ENCODE measurements around the gene FLNB. TPM values are rescaled to one million over a fixed set of nuclear protein-coding genes. Genes with fewer than 3 reads are reported as not detected.

FLNB gene
- total RNA-seq, 1 donor from 2014 or later = 521 TPM

GRCh38 chr3:58084788-58085543 lies 76.7 kb downstream of the FLNB start:
- Histone ChIP-seq H2AFZ (ENCODE audit: low read depth, low read length) (no peak overlapping the region), H3K4me2 (ENCODE audit: low read length) (no peak overlapping the region), H3K9ac (ENCODE audit: low read length) (no peak overlapping the region), H3K4me3 (ENCODE audit: insufficient read depth, low read depth, low read length) (no peak overlapping the region), H3K4me1 (ENCODE audit: insufficient read depth, low read length) (peaks cover 13% of the 10 kb centered on the region), H3K27ac (ENCODE audit: low read depth, low read length) (no peak overlapping the region), H3K79me2 (ENCODE audit: insufficient read depth, low read length) (peaks cover 58% of the 10 kb centered on the region), H3K27me3 (ENCODE audit: insufficient read depth, low read length) (no peaks in the 10 kb centered on the region), H3K9me3 (ENCODE audit: insufficient read depth, low read depth, low read length) (no peaks in the 10 kb centered on the region), H4K20me1 (ENCODE audit: insufficient read depth, low read length) (peaks cover 25% of the 10 kb centered on the region), H3K36me3 (ENCODE audit: insufficient read depth, low read length) (peaks cover 17% of the 10 kb centered on the region)
- FAIRE-seq (no peak), DNase-seq (ENCODE audit: low read depth) (no peak)
- Mint-ChIP-seq H3K4me1 (ENCODE audit: low read depth, unreplicated experiment) (peaks cover 38% of the 10 kb centered on the region), H3K27me3 (ENCODE audit: low read depth, unreplicated experiment) (no peaks in the 10 kb centered on the region), H3K36me3 (ENCODE audit: low read depth, unreplicated experiment) (peaks cover 10% of the 10 kb centered on the region), H3K4me3 (ENCODE audit: unreplicated experiment) (peak overlapping the region; percentile 11), H3K27ac (ENCODE audit: unreplicated experiment) (peak overlapping the region; percentile 58), H3K9me3 (ENCODE audit: unreplicated experiment) (no peaks in the 10 kb centered on the region)
- TF ChIP-seq, protein P1, sequence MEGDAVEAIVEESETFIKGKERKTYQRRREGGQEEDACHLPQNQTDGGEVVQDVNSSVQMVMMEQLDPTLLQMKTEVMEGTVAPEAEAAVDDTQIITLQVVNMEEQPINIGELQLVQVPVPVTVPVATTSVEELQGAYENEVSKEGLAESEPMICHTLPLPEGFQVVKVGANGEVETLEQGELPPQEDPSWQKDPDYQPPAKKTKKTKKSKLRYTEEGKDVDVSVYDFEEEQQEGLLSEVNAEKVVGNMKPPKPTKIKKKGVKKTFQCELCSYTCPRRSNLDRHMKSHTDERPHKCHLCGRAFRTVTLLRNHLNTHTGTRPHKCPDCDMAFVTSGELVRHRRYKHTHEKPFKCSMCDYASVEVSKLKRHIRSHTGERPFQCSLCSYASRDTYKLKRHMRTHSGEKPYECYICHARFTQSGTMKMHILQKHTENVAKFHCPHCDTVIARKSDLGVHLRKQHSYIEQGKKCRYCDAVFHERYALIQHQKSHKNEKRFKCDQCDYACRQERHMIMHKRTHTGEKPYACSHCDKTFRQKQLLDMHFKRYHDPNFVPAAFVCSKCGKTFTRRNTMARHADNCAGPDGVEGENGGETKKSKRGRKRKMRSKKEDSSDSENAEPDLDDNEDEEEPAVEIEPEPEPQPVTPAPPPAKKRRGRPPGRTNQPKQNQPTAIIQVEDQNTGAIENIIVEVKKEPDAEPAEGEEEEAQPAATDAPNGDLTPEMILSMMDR (IDR thresholded peaks at IDR 0.05; ENCODE audit: insufficient read depth, low read depth, low read length) = no peak
- no peak for TF ChIP-seq EZH2 (IDR thresholded peaks at IDR 0.05; ENCODE audit: insufficient read depth, low read length)

DNA sequence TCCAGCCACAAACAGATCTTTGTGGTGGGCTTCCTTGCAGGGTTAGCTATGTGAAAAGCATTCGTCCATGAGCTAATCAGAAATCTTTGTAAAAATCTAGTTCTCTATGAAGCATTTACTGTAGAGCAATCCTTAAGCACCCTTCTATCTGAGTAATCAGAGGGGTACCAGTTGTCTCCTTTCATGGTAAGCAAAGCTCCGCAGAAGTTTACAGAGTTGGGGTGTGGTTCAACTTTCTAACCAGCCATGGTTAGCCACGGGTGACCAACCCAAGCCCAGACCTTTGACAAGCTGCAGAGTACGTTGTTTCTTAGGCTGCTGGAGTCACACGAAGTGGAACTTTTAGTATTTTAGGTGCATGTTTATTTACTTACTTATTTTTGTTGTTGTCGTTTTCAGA lies 77.4 kb downstream of the FLNB start:
- no peak for TF ChIP-seq EZH2 (IDR thresholded peaks at IDR 0.05; ENCODE audit: insufficient read depth, low read length)
- TF ChIP-seq, protein P1 (IDR thresholded peaks at IDR 0.05; ENCODE audit: insufficient read depth, low read depth, low read length) = no peak
- H3K36me3 ChIP-seq (ENCODE audit: insufficient read depth, low read length) = peaks cover 14% of the 10 kb centered on the region
- H3K9me3 ChIP-seq (ENCODE audit: insufficient read depth, low read depth, low read length) = no peaks in the 10 kb centered on the region
- H3K4me2 ChIP-seq (ENCODE audit: low read length) = no peak overlapping the region
- no peak overlapping the region for H3K4me3 Mint-ChIP-seq (ENCODE audit: unreplicated experiment)
- H3K9me3 Mint-ChIP-seq (ENCODE audit: unreplicated experiment) = no peaks in the 10 kb centered on the region
- peaks cover 38% of the 10 kb centered on the region for H3K4me1 Mint-ChIP-seq (ENCODE audit: low read depth, unreplicated experiment)
- H3K27me3 ChIP-seq (ENCODE audit: insufficient read depth, low read length) = no peaks in the 10 kb centered on the region
- H3K79me2 ChIP-seq (ENCODE audit: insufficient read depth, low read length) = peaks cover 64% of the 10 kb centered on the region
- H2AFZ ChIP-seq (ENCODE audit: low read depth, low read length) = no peak overlapping the region
- H3K36me3 Mint-ChIP-seq (ENCODE audit: low read depth, unreplicated experiment) = peaks cover 7% of the 10 kb centered on the region
- no peak overlapping the region for H3K27ac ChIP-seq (ENCODE audit: low read depth, low read length)
- H4K20me1 ChIP-seq (ENCODE audit: insufficient read depth, low read length) = peaks cover 22% of the 10 kb centered on the region
- no peak overlapping the region for H3K4me3 ChIP-seq (ENCODE audit: insufficient read depth, low read depth, low read length)
- no peak for DNase-seq (ENCODE audit: low read depth)
- no peaks in the 10 kb centered on the region for H3K27me3 Mint-ChIP-seq (ENCODE audit: low read depth, unreplicated experiment)
- peaks cover 11% of the 10 kb centered on the region for H3K4me1 ChIP-seq (ENCODE audit: insufficient read depth, low read length)
- peak overlapping the region; percentile 58 for H3K27ac Mint-ChIP-seq (ENCODE audit: unreplicated experiment)
- H3K9ac ChIP-seq (ENCODE audit: low read length) = no peak overlapping the region
- FAIRE-seq = no peak

DNA sequence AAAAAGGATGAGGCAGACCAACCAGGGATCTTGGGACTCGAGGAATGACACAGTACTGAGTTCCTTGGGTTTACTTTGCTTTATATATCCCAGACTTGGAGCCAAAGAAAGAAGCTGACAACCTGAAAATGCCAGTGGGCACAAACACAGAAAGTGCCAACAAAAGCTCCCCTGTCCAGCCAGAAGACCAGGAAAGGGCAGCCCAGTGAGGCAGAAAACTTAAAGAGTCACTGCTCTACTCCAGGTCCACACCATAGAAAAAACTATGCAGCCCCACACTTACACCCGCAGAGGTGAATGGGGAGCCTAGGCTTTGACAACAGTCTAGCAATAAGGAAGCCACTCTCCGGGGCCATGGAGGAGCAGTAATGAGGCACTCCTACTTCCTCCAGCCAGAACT lies 80.3 kb downstream of the FLNB start:
- H3K36me3 Mint-ChIP-seq (ENCODE audit: low read depth, unreplicated experiment) = peaks cover 11% of the 10 kb centered on the region
- TF ChIP-seq, protein P1 (IDR thresholded peaks at IDR 0.05; ENCODE audit: insufficient read depth, low read depth, low read length) = no peak
- no peak for TF ChIP-seq EZH2 (IDR thresholded peaks at IDR 0.05; ENCODE audit: insufficient read depth, low read length)
- Histone ChIP-seq H3K27me3 (ENCODE audit: insufficient read depth, low read length) (no peaks in the 10 kb centered on the region), H3K36me3 (ENCODE audit: insufficient read depth, low read length) (peaks cover 14% of the 10 kb centered on the region), H3K4me1 (ENCODE audit: insufficient read depth, low read length) (peaks cover under 1% of the 10 kb centered on the region), H3K4me2 (ENCODE audit: low read length) (no peak overlapping the region), H3K9ac (ENCODE audit: low read length) (no peak overlapping the region), H3K9me3 (ENCODE audit: insufficient read depth, low read depth, low read length) (no peaks in the 10 kb centered on the region), H2AFZ (ENCODE audit: low read depth, low read length) (no peak overlapping the region), H4K20me1 (ENCODE audit: insufficient read depth, low read length) (peaks cover 27% of the 10 kb centered on the region), H3K4me3 (ENCODE audit: insufficient read depth, low read depth, low read length) (no peak overlapping the region), H3K27ac (ENCODE audit: low read depth, low read length) (no peak overlapping the region), H3K79me2 (ENCODE audit: insufficient read depth, low read length) (peaks cover 76% of the 10 kb centered on the region)
- no peak overlapping the region for H3K4me3 Mint-ChIP-seq (ENCODE audit: unreplicated experiment)
- DNase-seq (ENCODE audit: low read depth) (no peak), FAIRE-seq (no peak)
- H3K4me1 Mint-ChIP-seq (ENCODE audit: low read depth, unreplicated experiment) = peaks cover 23% of the 10 kb centered on the region
- H3K9me3 Mint-ChIP-seq (ENCODE audit: unreplicated experiment) = no peaks in the 10 kb centered on the region
- H3K27me3 Mint-ChIP-seq (ENCODE audit: low read depth, unreplicated experiment) = no peaks in the 10 kb centered on the region
- no peak overlapping the region for H3K27ac Mint-ChIP-seq (ENCODE audit: unreplicated experiment)
